Measurements from ENCODE around the gene CDC42EP5.

GRCh38 chr19:54420383-54421168 is 52.5 kb downstream of the CDC42EP5 start:
- TF ChIP-seq EZH2 (IDR thresholded peaks at IDR 0.05; ENCODE audit: low read depth): no peak
- TF ChIP-seq CTCF (conservative IDR thresholded peaks at IDR 0.05): no peak

Data from PC-9 (cell line).